Activated CD4-positive, alpha-beta T cell treated with anti-CD3 and anti-CD28 coated beads for 1 hour (primary cell): Measurements from ENCODE around the gene ANKRD37.

ENCODE experiments used
- DNase-seq: peaks from one replicate; pipeline ENCODE4 v3.0.0-alpha.2; 2020

Gene ANKRD37

DNA sequence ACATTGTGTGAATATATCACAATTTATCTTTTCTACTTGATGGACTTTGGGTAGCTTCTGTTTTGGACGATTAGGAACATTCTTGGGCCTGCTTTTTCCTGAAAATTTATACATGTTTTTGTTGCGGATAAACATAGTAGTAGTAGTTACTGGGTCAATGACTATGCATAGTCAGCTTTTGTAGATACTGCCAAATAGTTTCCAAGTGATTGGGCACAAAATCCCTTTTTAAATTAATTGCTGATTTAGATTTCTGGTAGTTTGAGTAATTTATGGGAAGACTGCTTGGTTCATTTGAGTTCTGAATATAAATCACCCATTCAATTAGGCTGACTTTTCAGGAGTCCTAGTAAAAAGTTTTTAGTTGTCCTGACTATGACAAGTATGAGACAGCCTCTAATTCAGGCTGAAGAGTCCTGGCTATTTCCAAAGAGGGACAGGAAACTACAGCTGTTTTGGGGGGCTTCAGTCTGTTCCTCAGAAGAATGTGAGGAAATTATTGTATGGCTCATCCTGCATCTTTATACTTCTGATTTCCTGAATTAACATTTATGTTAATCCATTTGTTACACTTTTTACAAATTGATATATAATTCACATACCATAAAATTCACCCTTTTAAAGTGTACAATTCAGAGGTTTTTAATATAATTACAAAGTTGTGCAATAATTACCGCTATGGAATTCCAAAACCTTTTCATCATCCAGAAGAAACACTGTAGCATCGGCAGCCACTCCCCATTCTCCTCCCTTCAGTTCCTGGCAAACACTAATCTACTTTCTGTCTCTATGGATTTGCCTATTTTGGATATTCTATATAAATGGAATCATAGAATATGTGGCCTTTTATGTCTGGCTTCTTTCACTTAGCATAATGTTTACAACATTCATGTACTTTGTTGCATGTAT is 15.1 kb upstream of the ANKRD37 start:
- DNase-seq, result no peak

DNA sequence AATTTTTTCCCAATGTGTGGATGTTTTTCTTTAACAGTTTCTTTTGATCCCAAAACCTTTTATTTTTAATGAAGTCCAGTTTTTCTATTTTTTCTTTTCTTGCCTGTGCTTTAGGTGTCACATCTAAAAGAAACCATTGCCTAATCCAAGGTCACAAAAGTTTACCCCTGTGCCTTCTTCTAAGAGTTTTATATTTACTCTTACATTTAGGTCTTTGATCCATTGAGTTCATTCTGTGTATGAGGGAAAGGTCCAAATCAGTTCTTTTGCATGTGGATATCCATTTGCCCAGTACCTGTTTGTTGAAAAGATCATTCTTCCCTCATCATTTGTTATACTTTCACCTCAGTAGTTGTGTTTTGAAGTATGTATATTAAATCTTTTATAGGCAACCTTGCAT is 13.9 kb upstream of the ANKRD37 start:
- DNase-seq, result no peak

DNA sequence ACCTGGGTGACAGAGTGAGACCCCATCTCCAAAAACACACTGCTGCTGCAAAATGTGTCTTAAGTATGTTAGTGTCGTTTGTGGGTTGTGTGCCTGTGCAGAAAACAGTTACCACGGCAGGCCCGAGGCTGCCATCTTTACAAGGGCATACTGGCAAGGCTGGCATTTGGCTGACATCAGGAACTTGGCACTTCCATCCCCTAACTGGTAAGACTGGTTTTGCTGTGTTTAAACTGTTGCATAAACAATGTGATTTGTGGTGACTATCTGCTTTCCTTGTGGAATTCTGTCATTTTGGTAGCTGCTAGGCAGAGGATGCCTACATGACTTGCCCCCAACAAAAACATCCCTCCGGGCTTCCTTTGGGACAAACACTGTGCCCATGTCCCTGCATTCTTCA is 13.2 kb upstream of the ANKRD37 start:
- DNase-seq, result no peak

DNA sequence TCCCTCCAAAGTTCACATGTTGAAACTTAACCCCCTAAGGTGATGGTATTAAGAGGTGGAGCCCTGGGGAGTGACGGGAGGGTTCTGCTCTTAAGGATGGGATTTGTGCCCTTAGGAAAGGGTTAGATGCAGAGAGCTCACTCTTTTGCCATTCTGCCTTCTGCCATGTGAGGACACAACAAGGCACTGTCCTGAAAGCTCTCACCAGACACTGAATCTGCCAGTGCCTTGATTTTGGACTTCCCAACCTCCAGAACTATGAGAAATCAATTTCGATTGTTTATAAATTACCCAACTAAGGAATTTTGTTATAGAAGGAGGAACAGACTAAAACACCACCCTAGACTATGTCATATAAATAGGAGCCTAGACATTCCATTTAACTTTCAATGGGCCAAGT is 12.6 kb upstream of the ANKRD37 start:
- no peak for DNase-seq

DNA sequence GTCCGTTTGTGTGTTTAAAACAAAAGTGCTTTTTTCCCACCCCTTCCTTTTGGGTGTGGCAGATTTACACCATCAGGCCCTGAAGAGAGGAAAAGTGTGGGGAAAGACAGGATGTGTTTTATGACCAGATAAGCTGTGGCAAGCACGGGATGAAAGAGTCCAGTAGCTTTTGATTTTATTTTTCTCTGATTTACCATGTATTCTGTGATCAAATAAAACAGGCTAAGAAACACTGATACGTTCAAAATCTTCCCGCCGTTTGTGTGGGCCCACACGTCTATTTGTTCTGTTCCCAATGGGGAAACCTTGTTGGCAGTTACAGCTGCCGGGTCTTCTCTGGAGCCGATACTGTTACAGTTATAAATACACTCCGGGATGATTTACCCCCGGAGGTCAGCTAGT is 11.7 kb upstream of the ANKRD37 start:
- no peak for DNase-seq

DNA sequence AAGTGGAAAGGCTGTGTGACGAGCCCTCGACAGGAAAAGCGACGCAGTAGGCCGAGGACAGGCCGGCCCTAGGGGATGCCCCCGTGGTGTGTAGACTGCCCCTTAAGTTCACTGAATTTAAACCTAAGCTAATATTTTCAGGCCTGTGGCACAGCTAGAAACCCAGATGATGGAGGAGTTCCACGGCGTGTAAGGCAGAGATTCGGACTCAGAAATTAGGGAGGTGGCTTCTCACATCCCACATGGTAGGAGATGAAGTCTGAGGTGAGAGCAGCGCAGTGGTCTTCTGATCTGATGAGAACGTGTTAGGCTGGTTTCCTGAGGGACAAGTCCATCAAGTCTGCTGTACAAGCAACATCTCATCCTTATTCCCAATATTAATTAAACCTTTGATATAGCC is 8.7 kb upstream of the ANKRD37 start:
- DNase-seq, result no peak

DNA sequence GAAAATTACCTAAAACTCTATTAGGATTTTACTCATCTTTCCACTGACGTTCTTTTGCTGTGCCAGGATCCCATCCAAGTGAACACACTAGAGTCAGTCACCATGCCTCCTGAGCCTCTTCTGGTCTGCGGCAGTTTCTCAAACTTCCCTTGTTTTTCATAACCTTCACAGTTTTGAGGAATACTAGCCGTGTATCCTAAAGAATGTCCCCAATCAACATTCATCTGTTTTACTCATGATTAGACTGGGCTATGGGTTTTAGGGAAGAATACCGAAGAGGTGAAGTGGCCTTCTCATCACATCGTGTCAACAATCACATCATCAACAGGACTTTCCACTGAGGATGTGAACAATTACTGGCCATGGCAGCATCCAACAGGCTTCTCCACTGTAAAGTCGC is 5.7 kb upstream of the ANKRD37 start:
- DNase-seq, result no peak

DNA sequence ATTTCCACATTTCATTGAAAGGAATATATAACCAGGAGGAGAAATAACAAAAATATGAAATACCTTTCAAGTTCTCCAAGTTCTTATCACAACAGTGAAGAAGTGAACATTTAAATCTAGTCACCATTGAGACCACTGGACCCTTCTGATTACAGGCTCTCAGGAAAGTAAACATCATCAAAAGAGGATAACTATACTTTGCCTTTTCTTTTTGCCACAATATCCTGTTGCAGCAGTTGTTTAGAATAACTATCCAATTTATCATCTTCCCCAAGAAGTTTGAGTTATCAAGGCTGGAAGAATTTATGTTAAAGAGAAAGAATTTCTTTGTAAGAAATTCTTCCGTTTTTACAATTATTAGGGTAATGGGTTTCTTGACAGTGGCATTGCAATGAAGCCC is 4.5 kb upstream of the ANKRD37 start:
- DNase-seq, result no peak

DNA sequence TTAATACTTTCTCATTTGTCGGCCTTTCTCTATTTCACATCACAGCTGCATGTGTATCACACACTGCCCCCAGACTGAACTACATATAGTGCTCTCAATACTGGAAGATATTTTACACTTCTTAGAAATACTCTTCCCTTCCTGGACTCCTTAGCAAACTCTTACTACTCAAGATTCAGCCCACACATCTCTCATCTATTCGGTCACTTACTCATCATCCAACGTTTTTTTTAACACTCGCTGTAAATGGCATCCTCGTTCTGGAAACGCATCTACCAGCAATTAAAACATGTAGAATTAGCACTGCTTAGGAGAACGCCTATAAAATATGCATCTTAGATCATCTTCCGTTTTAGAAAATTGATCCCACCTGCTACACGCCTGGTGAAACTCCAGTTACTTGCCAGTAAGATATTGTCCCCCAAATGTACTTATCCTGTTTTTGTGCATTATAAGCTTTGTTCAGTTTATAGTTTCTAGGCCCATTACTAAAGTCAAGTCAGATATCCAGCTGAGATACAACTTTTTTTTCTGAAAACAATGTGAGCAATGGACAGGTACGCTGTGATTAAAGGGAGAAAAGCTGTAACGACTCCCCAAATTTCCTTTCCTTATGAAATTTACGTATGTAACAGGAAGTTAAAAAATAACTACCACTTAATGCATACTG is 1.9 kb upstream of the ANKRD37 start:
- no peak for DNase-seq

DNA sequence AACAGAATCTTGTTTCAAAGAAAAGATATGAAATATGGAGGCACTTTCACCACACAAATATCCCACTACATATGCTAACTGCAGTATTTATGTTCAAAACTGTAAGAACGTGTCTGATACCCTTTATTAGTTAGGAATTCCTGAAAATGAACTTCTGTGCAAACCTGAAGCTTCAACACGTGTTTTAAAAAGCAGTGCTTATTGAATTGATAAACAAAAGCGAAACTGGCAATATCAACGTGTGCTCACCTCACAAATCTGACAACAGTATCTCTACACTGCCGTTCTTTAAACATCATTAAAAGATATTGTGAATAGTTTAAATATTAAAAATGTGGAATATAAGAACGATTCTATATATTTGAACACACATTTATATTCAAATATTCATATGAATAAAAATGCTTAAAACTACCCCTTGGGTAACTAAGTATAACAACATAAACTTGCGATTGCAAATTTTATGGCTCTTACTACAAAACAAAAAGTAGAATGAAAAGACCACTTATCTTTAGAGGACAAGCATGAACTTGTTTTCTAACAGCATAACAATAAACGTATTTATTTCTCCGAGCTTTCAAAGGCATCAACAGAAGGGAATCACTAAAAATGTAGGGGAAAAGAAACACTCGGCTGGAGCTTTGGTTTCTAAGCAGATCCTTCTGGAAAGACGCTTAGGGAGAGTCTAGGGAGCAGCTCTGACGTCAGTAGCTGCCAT is 1.2 kb upstream of the ANKRD37 start, which contains the start of gene LRP2BP:
Gene LRP2BP (minus strand): TSS at position 687 of the 718 bp plus-strand sequence. CDS start 17,738 bp downstream, outside the sequence.
- no peak for DNase-seq

DNA sequence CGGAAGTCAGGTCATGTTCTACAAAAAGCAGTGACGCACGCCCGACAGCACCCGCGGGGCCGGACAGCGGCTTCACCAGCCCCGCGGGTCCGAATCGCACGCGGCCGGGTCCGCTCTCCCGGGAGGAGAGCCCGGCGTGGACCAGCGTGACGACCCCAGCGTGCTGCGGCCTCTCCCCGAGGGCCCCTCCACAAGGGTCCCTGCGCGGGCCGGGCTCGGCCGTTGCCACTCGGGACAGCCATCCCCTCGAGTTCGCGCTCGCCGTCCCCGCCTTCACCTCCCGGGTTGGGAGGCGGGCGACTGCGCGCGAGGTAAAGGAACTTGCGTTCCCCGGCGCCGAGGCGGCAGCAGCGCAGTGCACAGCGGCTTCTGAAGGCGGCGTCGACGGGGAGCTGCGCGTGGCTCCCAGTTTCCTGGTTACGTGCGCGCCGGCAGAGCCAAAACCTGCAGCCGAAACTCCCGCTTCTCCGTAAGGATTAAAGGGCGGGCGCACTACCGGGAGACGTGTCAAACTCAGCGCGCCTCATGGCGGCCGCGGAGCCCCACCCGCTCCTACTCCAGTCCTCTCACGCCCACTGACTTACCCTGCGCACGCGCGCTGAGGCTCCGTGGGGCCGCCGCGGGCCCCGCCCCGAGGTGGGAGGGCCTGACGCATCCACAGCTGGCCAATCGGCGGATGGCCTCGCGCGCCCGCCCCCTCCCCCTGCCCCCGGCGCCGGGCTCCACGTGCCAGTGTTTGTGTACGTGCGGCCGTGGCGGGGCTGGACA is 501 bp upstream of the ANKRD37 start:
- DNase-seq, result peak; percentile 95

DNA sequence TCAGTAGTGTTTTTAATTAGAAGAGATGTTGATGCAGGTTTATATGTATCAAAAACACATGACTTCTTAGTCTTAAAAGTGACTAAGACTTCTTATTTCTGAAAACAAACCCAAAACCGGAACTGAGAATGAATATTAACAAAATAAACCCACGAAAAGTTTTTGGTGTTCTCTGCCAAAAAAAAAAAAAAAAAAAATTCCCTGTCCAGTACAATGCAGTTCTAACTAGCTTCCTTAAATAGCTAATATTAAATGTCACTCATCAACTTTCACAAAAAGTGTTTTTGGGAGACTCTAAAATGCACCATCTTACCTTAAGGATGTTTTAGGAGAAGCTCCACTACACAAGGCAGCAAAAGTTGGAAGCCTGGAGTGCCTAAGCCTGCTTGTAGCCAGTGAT is 2.0 kb downstream of the ANKRD37 start:
- DNase-seq, result no peak

DNA sequence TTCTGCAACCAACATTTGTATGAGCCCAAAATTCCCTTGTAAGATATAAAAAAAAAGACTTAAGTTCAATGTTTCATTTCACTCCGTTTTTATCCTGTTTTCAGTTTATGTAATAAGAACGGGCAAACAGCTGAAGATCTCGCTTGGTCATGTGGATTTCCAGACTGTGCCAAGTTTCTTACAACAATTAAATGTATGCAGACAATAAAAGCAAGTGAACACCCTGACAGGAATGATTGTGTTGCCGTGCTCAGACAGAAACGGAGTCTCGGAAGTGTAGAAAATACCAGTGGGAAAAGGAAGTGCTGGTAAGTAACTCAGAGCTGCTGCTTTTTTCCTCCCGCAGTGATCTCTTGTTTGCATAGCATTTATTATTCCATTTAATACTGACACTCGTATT is 2.8 kb downstream of the ANKRD37 start:
- no peak for DNase-seq

DNA sequence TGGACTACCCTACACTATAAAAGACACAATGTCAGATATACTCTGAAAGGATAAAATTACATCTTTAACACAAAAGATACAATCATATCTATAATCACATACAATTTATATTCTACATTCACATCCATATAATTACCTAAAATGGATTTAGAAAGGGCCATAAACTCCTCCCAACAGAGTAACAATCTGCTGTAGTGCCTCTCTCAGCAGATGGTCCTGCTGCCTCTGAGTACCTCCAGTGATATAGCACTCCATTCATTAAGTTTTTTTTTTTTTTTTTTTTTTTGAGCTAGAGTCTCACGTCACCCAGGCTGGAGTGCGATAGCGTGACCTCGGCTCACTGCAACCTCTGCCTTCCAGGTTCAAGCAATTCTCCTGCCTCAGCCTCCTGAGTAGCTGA is 7.4 kb downstream of the ANKRD37 start:
- no peak for DNase-seq

DNA sequence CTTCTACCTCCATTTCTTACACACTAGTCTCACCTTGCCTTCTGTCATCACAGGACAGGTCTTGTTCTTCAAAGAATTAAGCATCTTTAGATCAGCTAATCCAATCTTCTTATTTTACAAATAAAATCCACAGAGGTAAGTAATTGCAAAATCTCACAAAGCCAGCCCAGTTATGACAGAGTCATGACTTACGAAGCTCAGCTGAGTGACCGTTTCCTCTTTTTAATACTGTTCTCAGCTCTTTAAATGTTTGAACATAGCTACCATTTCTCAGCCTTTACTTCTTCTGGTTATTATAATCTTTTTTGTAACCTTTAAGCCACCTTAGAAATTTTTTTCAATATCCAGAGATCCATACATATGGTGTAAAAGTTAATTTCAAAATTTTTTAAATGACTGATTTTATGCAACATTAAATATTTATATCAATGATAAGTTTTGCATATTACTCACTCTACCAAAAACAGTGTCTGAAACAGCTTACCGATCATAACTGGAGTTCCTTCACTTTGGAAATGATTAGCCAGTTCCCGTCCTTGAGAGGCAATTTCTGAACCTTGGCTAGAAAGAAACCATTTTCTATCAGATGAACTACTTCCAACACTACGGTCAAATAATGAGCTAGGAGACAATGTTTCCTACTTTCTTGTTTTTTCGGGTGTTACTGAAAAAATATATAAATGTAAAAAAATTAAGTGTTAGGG is 8.8 kb downstream of the ANKRD37 start:
- no peak for DNase-seq

DNA sequence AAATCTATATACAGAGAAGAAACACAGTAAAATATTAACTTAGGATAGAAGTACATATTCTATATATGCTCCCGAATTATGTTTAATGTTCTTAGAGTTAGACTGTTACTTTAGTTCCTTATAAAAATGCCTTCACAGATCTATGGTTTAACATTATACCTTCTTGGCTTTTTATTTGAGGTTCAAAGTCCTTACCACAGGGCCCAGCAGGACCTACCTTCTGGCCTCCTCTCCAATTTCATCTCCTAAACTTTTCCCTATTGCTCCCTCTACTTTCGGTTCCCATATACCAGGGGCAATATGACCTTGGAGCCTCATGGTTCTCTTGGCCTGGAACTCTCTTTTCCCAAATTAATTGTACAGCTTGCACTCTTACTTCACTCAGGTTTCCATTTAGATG is 11.8 kb downstream of the ANKRD37 start:
- DNase-seq, result no peak

DNA sequence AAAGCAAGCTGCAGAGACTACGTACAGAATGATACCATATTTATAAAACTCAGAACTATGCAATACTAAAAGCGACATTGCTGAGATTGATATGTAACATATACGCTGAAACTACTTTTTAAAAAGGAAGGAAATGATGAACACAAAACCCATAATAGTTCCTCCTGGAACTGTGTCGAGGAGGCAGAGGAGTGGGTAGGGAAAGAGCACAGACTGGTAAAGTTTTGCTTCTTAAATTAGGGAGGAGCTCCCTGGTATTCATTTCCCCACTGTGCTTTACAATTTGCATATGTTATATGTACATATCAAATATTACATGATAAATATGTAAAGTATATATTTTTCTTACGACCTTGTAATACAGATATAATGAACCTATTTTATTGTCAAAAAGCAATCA is 15.2 kb downstream of the ANKRD37 start:
- no peak for DNase-seq

DNA sequence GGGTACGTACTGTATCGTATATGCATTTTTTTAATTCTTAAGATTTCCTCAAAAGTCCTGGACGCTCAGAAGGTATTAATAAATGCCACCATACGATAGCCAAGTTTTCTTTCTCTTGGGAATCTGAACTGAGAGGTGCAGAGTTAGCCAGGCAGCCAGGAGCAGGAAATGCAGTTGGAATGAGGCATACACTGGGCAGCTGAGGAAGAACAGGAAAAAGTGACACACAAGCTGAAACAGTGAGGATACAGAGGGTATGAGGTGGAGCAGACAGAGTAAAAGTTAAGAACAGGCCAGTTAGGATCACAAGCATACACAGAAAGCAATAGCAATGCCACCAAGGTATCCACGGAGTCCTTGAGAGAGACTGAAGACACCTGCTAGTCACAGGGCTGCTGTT is 15.8 kb downstream of the ANKRD37 start:
- DNase-seq, result no peak

DNA sequence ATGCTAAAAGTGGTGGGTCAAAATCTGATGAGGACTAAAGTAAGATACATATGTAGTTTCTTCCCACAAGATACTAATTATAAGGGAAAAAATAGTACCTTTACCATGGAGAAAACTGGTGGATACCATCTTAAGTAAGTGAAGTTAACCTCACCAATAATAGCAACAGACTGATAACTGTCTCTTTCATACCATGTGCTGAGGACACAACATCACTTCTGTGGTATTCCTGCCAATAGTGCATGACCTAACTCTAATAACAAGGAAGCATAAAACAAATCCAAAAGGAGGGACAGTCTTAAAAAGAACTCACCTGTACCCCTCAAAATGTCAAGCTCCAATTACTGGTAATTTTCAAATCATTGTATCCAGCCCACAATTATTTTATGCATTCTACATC is 20.3 kb downstream of the ANKRD37 start:
- DNase-seq, result no peak

DNA sequence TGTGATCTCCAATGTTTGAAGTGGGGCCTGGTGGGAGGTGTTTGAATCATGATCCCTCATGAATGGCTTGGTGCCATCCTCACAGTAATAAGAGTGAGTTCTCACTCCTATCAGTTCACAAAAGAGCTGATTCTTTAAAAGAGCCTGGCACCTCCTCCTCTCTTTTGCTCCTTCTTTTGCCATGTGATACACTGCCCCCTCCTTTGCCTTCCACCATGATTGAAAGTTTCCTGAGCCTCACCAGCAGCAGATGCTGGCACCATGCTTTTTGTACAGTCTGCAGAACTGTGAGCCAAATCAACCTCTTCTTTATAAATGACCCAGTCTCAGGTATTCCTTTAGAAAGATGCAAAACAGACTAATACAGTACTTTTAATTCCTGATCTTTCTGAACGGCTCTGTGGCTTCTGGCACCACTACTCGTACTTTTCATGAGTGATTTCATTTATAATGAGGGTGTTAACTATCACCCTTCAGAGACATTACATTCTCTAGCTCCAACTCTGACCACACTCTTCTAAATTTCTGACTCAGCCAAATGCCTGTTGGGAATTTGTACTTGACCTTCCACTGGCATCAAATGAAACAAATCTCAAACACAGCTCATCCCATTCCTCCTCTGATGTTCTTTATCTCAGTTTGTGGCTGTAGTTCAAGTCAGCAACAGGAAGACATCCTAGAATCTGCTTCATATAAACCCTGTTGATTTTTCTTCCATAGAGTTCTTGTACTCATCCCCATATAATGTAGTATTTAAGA is 24.9 kb downstream of the ANKRD37 start:
- DNase-seq, result no peak

DNA sequence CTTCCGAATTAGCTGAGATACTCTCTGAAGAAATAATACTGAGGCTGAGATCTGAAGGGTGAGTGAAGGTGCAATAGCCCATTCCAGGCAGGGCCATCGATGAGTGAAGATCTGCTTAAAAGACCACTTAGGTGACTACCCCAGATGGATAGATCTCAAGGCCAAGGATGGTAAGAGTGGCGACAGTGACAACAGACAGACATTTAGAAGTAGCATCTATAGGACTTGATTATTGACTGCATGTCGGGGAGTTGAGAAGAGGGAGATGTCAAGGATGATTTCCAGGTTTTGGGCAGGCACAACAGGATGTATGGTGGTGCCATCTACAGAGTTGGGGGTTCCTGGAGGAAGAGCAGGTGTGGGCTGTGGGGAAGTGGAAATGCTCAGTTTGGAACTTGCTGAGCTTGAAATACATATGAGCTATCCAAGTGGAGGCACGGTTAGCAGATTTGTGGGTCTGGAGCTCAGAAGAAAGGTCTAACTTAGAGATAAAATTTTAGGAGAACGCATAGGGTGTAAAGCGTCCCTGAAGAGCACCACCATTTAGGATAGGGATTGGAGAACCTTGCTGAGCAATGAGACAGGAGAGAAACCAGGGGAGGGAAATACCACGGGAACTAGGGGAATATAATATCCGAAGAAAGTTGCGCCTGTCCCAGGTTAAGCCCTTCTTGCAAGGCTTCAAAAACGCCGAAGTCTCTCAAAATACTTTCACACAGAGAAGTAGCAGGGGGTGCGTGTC is 28.4 kb downstream of the ANKRD37 start:
- DNase-seq, result no peak
